Effector memory CD4-positive, alpha-beta T cell (primary cell): Measurements from ENCODE around the gene CALML4.
"Not testable (repeated sequence)": the region's sequence is repeated elsewhere in the genome, so short reads cannot be mapped to it uniquely, and the experiment has no call there.

Source experiments
- DNase-seq, 3 donors: peaks; one replicate each; pipeline ENCODE4 v3.0.0-alpha.2; 2020
- H3K27ac ChIP-seq: 2 replicates; pipeline ENCODE4 v1.7.0; 2013; ENCODE audit warnings: mild to moderate bottlenecking, low read length, moderate library complexity; ENCODE audit not compliant: insufficient read depth, poor library complexity, severe bottlenecking
- H3K27me3 ChIP-seq: replicated peaks from 2 replicates; pipeline ENCODE4 v1.7.0; 2013; ENCODE audit warnings: mild to moderate bottlenecking, low read length; ENCODE audit not compliant: insufficient read depth, control insufficient read depth, poor library complexity, severe bottlenecking
- H3K36me3 ChIP-seq: 2 replicates; pipeline ENCODE4 v1.7.0; 2013; ENCODE audit warnings: mild to moderate bottlenecking, low read length, moderate library complexity; ENCODE audit not compliant: control insufficient read depth, insufficient read depth
- H3K4me1 ChIP-seq: 2 replicates; pipeline ENCODE4 v1.7.0; 2013; ENCODE audit warnings: low read length, mild to moderate bottlenecking; ENCODE audit not compliant: control insufficient read depth, insufficient read depth, poor library complexity, severe bottlenecking
- H3K4me3 ChIP-seq: 2 replicates; pipeline ENCODE4 v1.7.0; 2013; ENCODE audit warnings: low read length, low read depth, mild to moderate bottlenecking; ENCODE audit not compliant: insufficient read depth, poor library complexity, severe bottlenecking
- H3K9me3 ChIP-seq: 2 replicates; pipeline ENCODE4 v1.7.0; 2013; ENCODE audit warnings: mild to moderate bottlenecking, low read length, moderate library complexity; ENCODE audit not compliant: control insufficient read depth

CALML4 gene

DNA sequence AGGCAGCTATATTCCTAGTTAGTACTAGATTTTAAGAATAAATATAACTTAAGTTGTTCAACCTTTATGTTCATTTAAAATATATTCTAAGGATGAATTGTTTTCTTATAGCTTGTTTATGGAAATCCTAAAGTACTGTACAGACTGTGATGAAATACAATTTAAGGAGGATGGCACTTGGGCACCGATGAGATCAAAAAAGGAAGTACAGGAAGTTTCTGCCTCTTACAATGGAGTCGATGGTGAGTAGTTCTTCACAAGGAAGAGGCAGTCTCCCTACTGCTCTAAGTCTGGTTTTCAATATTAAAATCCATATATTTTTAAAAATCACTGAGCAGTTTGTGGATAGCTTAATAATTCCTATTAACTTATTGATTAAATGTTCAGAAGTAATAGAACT is 29.6 kb downstream of the CALML4 start:
- Histone ChIP-seq H3K27ac (no peak overlapping the region), H3K36me3 (peaks cover 42% of the 10 kb centered on the region), H3K4me3 (no peak overlapping the region), H3K27me3 (no peaks in the 10 kb centered on the region), H3K4me1 (no peaks in the 10 kb centered on the region), H3K9me3 (no peaks in the 10 kb centered on the region)
- DNase-seq, result no peak

DNA sequence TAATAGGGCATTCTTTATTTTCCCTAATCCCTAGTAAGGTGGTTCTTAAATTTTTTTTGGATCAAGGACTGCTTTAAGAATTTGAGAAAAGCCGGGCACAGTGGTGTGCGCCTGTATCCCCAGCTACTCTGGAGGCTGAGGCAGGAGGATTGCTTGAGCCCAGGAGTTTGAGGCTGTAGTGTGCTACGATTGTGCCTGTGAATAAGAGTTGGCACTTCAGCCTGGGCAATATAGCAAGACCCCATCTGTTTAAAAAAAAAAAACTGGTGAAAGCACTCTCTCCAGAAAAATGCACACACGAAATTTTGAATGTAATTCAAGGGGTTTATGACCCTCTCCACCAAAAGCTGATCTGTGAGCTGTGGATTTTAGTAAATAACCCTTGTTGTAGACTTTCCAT is 32.0 kb downstream of the CALML4 start:
- peaks cover 42% of the 10 kb centered on the region for H3K36me3 ChIP-seq
- no peak overlapping the region for H3K27ac ChIP-seq
- no peak for DNase-seq
- H3K4me3 ChIP-seq, result no peak overlapping the region
- H3K9me3 ChIP-seq, result no peaks in the 10 kb centered on the region
- H3K27me3 ChIP-seq, result no peaks in the 10 kb centered on the region
- no peaks in the 10 kb centered on the region for H3K4me1 ChIP-seq

DNA sequence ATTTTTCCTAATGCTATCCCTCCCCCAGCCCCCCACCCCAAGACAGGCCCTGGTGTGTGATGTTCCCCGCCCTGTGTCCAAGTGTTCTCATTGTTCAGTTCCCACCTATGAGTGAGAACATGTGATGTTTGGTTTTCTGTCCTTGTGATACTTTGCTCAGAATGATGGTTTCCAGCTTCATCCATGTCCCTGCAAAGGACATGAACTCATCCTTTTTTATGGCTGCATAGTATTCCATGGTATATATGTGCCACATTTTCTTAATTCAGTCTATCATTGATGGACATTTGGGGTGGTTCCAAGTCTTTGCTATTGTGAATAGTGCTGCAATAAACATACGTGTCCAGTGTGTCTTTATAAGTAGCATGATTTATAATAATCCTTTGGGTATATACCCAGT is 33.1 kb downstream of the CALML4 start:
- H3K27me3 ChIP-seq, H3K4me3 ChIP-seq, DNase-seq, H3K4me1 ChIP-seq, H3K9me3 ChIP-seq, H3K27ac ChIP-seq: not testable (repeated sequence)
- peaks cover 36% of the 10 kb centered on the region for H3K36me3 ChIP-seq

DNA sequence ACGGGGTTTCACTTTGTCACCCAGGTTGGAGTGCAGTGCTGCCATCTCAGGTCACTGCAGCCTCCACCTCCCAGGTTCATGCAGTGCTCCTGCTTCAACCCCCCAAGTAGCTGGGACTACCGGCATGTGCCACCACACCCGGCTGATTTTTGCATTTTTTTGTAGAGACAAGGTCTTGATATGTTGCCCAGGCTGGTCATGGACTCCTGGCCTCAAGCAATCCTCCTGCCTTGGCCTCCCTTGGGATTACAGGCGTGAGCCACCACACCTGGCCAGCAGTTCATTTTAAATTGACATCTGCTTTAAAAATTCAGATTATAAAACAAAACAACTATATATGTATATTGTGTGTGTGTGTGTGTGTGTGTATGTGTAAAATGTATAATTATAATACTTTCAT is 38.3 kb downstream of the CALML4 start:
- H3K36me3 ChIP-seq, result peaks cover 28% of the 10 kb centered on the region

DNA sequence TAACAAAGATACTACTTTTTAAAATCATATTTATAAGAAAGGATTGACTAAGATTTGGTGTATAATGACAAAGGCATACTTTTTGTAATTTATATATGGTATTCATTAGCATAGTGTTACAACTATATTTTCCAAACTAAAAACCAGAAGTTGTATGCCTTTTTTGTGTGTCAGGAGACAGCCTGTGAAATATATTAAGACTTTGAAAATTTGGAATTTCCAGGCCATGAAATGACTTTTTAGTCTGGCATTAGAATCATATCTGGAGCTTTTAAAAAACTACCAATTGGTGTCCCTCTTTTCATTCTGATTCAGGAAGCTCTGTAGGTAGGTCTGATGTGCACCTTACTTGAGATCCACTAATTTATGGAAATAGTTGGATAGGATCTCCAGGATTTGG is 41.9 kb downstream of the CALML4 start:
- no peaks in the 10 kb centered on the region for H3K4me1 ChIP-seq
- H3K36me3 ChIP-seq, result peaks cover 23% of the 10 kb centered on the region
- no peaks in the 10 kb centered on the region for H3K9me3 ChIP-seq
- no peak overlapping the region for H3K27ac ChIP-seq
- DNase-seq, result no peak
- no peaks in the 10 kb centered on the region for H3K27me3 ChIP-seq
- no peak overlapping the region for H3K4me3 ChIP-seq

More for the DNA sequence above, 38.3 kb downstream of the CALML4 start:
- no peak for DNase-seq
- no peak overlapping the region for H3K27ac ChIP-seq
- H3K4me3 ChIP-seq, result no peak overlapping the region
- H3K27me3 ChIP-seq, result no peaks in the 10 kb centered on the region
- no peaks in the 10 kb centered on the region for H3K9me3 ChIP-seq
- H3K4me1 ChIP-seq, result no peaks in the 10 kb centered on the region

DNA sequence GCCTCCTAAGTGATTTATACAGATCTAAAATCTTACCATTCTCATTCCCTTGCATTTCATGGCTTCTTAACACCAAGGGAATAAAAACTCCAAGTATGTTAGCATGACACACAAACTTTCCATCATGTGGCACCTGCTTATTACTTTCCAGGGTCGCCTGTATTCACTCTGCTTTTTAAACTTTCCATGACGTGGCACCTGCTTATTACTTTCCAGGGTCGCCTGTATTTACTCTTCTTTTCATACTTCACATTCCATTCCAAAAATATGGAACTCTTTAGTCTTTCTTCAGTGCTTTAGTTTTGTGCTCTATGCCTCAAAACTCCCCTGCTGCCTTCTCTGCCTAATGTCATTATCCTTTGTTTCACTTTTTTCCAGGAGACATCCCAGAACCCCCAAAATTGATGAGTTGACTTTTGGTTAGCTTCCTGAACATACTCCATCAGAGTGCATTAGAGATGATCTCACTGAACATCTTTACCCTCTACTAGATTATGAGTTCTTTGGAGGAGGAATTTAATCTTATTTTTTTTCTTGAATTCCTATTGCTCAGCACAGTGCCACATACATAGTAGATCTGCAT is 47.0 kb downstream of the CALML4 start:
- H3K9me3 ChIP-seq, result no peaks in the 10 kb centered on the region
- H3K4me1 ChIP-seq, result no peaks in the 10 kb centered on the region
- no peak overlapping the region for H3K27ac ChIP-seq
- no peak overlapping the region for H3K4me3 ChIP-seq
- H3K27me3 ChIP-seq, result no peaks in the 10 kb centered on the region
- DNase-seq, result no peak
- peaks cover 38% of the 10 kb centered on the region for H3K36me3 ChIP-seq

DNA sequence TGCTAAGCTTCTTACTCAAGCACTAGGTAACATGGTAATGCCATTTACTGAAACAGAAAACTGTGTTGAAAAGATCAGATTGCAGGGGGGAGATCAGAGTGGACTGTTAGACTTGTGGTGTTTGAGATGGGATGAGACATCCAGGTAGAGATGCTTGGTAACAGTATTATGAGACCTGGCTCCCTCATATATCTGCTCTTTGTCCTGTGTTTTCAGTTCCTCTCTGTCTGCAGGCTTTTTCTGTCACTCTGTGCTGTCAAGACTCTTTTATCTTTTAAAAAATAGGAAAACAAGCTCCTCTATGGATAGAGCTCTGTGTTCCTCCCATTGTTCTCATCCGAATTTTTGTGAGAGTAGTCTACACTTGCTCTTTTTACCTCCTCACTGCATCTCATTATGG is 48.1 kb downstream of the CALML4 start:
- H3K4me3 ChIP-seq, result no peak overlapping the region
- peaks cover 33% of the 10 kb centered on the region for H3K36me3 ChIP-seq
- no peaks in the 10 kb centered on the region for H3K9me3 ChIP-seq
- no peak for DNase-seq
- H3K27me3 ChIP-seq, result no peaks in the 10 kb centered on the region
- H3K27ac ChIP-seq, result no peak overlapping the region
- no peaks in the 10 kb centered on the region for H3K4me1 ChIP-seq

DNA sequence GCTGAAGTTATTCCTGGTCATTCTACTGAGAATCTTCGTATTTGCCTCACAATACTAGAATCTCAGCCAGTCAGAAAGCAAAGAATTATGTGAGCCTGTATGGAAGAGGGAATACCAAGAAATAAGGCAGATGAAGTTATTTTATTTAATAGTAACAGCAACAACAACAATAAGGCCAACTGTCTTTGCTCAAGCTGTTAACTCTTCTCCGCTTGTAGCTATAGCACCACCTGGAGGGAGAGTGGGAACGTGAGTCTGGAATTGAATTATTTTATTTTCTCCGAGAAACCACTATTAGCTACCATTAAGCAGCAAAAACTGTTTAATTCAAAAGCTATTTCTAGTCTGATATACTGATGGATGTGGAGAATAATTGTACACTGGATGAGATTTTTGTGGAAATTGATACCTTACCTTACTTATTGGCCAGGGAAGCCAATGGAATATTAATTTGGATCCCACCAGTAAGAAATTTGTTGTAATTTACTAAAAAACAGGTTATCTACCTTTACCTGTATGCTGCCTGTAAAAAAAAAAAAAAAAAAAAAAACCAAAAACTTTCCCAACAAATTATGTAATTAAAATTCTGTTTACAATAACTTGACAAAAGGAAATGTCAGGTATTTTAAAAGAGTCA is 50.1 kb downstream of the CALML4 start:
- H3K4me3 ChIP-seq, result no peak overlapping the region
- no peak overlapping the region for H3K27ac ChIP-seq
- H3K36me3 ChIP-seq, result peaks cover 34% of the 10 kb centered on the region
- no peaks in the 10 kb centered on the region for H3K9me3 ChIP-seq
- H3K27me3 ChIP-seq, result no peaks in the 10 kb centered on the region
- DNase-seq, result no peak
- no peaks in the 10 kb centered on the region for H3K4me1 ChIP-seq

DNA sequence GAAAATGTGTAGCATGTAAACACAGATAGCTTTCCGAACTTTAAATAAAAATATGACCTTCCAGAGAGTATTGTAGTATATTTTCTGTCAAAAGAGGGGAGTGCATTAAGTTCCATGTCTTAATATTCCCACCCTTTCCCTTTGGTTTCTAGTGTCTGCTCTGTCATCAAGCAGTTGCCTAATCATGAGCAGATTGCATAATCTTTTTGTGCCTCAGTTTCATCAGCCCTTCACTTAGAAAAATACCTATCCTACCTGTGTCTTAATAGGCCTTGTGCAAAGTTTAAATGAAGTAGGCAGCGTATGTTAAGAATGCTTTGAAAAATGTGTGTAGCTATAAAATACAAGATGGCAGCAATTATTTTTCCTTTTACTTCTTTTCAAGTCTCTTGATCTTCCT is 52.8 kb downstream of the CALML4 start:
- H3K9me3 ChIP-seq, result no peaks in the 10 kb centered on the region
- H3K36me3 ChIP-seq, result peaks cover 29% of the 10 kb centered on the region
- H3K27ac ChIP-seq, result no peak overlapping the region
- no peak overlapping the region for H3K4me3 ChIP-seq
- no peaks in the 10 kb centered on the region for H3K4me1 ChIP-seq
- DNase-seq, result no peak
- H3K27me3 ChIP-seq, result no peaks in the 10 kb centered on the region

DNA sequence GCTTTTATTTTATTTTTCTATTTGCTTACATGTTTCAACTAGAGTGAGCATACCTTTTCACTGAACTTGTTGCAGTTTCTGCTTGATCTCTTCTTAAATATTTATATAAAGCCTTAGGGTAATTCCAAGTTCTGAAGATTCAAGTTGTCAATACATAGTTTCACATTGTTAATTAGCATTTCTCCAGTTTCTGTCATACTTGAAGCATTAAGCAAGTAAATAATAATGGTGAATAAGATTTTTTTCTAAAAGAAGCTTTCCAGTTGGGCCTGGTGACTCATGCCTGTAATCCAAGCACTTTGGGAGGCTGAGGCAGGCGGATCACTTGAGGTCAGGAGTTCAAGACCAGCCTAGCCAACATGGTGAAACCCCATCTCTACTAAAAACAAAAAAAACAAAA is 53.9 kb downstream of the CALML4 start:
- no peaks in the 10 kb centered on the region for H3K9me3 ChIP-seq
- H3K36me3 ChIP-seq, result peaks cover 38% of the 10 kb centered on the region
- H3K27me3 ChIP-seq, result no peaks in the 10 kb centered on the region
- no peak for DNase-seq
- no peak overlapping the region for H3K27ac ChIP-seq
- H3K4me1 ChIP-seq, result no peaks in the 10 kb centered on the region
- H3K4me3 ChIP-seq, result no peak overlapping the region
